Adipocyte (in vitro differentiated cells): ENCODE data around the gene MECR.
A peak's percentile ranks its signal among the peaks of the same experiment; 100 is the strongest.

Source experiments
- DNase-seq: peaks from one replicate; pipeline ENCODE4 v3.0.0-alpha.2; 2015; ENCODE audit warnings: low read depth
- H3K27me3 ChIP-seq: replicated peaks from 2 replicates; pipeline ENCODE4 v1.7.0; 2013; ENCODE audit warnings: mild to moderate bottlenecking, low read length, moderate library complexity; ENCODE audit not compliant: control insufficient read depth, insufficient read depth
- H3K36me3 ChIP-seq: 2 replicates; pipeline ENCODE4 v1.7.0; 2013; ENCODE audit warnings: low read length, mild to moderate bottlenecking, moderate library complexity; ENCODE audit not compliant: control insufficient read depth, insufficient read depth, severe bottlenecking
- H3K4me1 ChIP-seq: 2 replicates; pipeline ENCODE4 v1.7.0; 2013; ENCODE audit warnings: mild to moderate bottlenecking, low read length, moderate library complexity; ENCODE audit not compliant: control insufficient read depth, insufficient read depth
- H3K4me3 ChIP-seq: 2 replicates; pipeline ENCODE4 v1.7.0; 2013; ENCODE audit warnings: mild to moderate bottlenecking, low read length, moderate library complexity
- H3K9ac ChIP-seq: 2 replicates; pipeline ENCODE4 v1.7.0; 2013; ENCODE audit warnings: mild to moderate bottlenecking, low read length, moderate library complexity
- H3K9me3 ChIP-seq: 2 replicates; pipeline ENCODE4 v1.7.0; 2013; ENCODE audit warnings: mild to moderate bottlenecking, low read length, moderate library complexity; ENCODE audit not compliant: control insufficient read depth

MECR gene, protein sequence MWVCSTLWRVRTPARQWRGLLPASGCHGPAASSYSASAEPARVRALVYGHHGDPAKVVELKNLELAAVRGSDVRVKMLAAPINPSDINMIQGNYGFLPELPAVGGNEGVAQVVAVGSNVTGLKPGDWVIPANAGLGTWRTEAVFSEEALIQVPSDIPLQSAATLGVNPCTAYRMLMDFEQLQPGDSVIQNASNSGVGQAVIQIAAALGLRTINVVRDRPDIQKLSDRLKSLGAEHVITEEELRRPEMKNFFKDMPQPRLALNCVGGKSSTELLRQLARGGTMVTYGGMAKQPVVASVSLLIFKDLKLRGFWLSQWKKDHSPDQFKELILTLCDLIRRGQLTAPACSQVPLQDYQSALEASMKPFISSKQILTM

DNA sequence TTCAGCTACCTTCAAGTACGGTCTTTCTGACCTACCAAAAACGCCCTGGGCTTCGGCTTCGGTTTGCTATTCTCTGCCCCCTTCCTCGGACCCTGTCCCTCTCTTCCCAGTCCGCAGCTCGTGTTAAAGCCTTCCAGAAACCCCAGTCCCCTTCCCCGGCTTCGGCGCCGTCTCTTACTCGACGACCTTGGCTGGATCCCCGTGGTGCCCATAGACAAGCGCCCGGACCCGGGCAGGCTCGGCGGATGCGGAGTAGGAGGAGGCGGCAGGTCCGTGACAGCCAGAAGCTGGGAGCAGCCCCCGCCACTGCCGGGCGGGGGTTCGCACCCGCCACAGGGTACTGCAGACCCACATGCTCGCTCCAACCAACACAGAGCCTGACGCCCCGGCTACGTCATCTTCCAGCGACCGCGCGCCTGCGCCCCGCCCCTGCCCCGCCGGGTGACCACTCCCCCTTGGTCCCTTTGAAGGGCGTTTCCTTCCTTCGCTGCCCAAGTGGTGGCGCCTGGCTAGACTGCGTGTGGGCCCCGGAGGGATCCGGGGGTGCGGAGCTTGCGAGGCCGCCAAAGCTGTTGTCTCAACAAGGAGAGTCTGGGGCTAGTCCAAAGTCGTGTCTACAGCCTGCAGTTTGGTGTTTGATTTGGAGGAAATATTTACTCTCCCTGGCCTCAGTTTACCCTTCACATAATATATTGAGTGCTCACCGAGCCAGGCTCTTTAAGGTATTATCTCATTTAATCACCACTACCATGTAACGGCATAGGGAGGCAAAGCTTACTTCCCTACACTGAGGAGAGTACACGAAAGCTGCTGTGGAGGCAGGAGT lies at the start of gene MECR:
Gene MECR (minus strand): TSS at position 382 of the 826 bp plus-strand sequence. CDS start 28 bp downstream, at position 354.
- no peaks in the 10 kb centered on the region for H3K9me3 ChIP-seq
- H3K4me1 ChIP-seq: peaks cover 27% of the 10 kb centered on the region
- peak within 1 kb of the TSS; percentile 85 for H3K4me3 ChIP-seq
- DNase-seq: peak; percentile 96
- peak within 1 kb of the TSS; percentile 87 for H3K9ac ChIP-seq
- H3K27me3 ChIP-seq: no peaks in the 10 kb centered on the region
- no peaks in the 10 kb centered on the region for H3K36me3 ChIP-seq

DNA sequence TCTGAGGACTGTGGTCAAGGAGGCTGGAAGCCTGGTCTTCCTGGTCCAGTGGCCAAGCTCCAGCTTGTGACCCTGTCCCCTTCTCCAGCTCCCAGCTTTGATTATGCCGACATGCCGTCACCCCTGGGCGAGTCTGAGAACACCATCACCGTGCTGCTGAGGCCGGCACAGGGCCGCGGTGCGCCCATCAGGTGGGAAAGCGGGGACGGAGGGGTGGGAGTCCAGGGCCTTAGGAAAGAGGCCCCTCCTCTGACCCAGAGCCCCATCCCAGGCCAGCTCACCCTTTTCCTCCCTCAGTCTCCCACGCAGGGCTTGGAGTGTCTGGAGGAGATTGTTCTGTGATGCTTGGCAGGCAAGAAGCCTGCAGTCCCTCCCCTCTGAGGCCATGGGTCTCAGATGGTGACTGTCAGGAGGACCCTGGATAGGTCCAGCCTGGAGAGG lies 49.2 kb upstream of the MECR start:
- no peaks in the 10 kb centered on the region for H3K27me3 ChIP-seq
- no peak overlapping the region for H3K9ac ChIP-seq
- no peak overlapping the region for H3K4me3 ChIP-seq
- H3K36me3 ChIP-seq: peaks cover 29% of the 10 kb centered on the region
- H3K9me3 ChIP-seq: no peaks in the 10 kb centered on the region
- H3K4me1 ChIP-seq: no peaks in the 10 kb centered on the region
- DNase-seq: no peak

DNA sequence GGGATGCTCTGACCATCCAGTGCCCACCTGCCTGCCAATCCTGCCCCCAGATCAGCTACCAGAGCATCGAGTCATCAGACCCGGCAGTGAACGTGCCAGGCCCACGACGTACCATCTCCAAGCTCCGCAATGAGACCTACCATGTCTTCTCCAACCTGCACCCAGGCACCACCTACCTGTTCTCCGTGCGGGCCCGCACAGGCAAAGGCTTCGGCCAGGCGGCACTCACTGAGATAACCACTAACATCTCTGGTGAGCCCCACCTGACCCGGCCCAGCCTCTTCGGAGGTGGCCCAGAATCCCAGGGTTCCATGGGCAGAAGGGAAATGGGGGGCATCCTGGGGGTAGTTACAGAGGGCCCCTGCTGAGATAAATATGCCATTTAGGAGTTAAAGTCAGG lies 48.7 kb upstream of the MECR start:
- no peak for DNase-seq
- H3K27me3 ChIP-seq: no peaks in the 10 kb centered on the region
- peaks cover 29% of the 10 kb centered on the region for H3K36me3 ChIP-seq
- no peaks in the 10 kb centered on the region for H3K9me3 ChIP-seq
- H3K9ac ChIP-seq: no peak overlapping the region
- H3K4me3 ChIP-seq: no peak overlapping the region
- H3K4me1 ChIP-seq: no peaks in the 10 kb centered on the region

DNA sequence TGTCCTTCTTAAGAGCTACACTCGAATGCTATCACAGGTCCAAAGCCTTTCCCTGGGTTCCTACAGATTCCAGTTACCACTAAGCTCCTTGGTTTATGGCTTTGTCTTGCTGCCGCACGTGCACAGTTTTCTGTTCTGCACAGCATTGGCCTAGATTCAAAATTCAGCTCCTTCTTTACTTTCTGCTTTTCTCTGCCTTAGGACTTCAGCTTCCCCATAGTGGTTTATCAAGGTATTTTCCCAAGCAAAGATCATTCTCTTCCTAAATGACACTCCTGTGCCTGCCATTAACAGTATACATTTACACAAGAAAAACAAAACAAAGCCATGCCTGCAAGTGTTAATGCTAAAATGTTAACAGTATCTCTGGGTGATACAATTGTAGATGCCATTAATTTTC lies 47.4 kb upstream of the MECR start:
- Histone ChIP-seq H3K4me1 (no peaks in the 10 kb centered on the region), H3K27me3 (no peaks in the 10 kb centered on the region), H3K36me3 (peaks cover 29% of the 10 kb centered on the region), H3K9me3 (no peaks in the 10 kb centered on the region), H3K9ac (no peak overlapping the region), H3K4me3 (no peak overlapping the region)
- no peak for DNase-seq

DNA sequence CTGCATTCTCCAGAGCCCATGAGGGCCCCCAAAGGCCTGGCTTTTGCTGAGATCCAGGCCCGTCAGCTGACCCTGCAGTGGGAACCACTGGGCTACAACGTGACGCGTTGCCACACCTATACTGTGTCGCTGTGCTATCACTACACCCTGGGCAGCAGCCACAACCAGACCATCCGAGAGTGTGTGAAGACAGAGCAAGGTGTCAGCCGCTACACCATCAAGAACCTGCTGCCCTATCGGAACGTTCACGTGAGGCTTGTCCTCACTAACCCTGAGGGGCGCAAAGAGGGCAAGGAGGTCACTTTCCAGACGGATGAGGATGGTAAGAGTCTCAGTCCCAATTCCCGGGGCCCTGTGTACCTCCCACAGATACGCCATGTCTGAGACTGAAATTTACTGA lies 44.7 kb upstream of the MECR start:
- H3K4me3 ChIP-seq: no peak overlapping the region
- no peaks in the 10 kb centered on the region for H3K9me3 ChIP-seq
- H3K9ac ChIP-seq: no peak overlapping the region
- no peak for DNase-seq
- peaks cover 32% of the 10 kb centered on the region for H3K36me3 ChIP-seq
- no peaks in the 10 kb centered on the region for H3K27me3 ChIP-seq
- H3K4me1 ChIP-seq: peaks cover 16% of the 10 kb centered on the region

DNA sequence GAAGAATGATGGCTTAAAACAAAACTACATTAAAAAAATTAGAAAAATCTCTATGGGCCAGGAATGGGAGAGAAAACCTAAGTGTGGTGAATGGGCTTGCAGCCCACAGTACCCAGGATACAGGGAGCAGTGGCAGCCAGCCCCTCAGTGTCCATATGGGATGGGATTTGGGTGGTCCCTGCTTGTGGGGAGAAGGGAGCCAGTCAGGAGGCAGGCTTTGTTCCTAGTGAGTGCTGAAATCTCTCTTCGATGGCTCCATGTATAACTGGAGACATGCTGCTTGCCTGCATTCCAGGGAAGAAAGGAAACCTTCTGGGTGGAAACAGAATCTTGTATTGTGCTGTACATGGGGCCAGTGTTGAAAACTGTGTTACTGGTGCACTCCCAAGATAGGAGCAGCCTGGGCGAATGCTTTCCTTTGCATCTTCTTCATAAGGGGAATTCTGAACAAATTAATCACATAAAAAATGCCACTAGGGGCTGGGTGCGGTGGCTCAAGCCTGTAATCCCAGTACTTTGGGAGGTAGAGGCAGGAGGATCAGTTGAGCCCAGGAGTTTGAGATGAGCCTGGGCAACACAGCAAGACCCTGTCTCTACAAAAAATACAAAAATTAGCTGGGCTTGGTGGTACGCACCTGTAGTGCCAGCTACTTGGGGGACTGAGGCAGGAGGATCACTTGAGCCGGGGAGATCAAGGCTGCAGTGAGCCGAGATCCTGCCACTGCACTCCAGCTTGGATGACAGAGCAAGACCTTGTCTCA lies 41.6 kb upstream of the MECR start:
- no peaks in the 10 kb centered on the region for H3K9me3 ChIP-seq
- no peaks in the 10 kb centered on the region for H3K27me3 ChIP-seq
- peak overlapping the region; percentile 27 for H3K9ac ChIP-seq
- H3K4me3 ChIP-seq: peak overlapping the region; percentile 53
- no peak for DNase-seq
- H3K36me3 ChIP-seq: peaks cover 20% of the 10 kb centered on the region
- H3K4me1 ChIP-seq: peaks cover 16% of the 10 kb centered on the region

DNA sequence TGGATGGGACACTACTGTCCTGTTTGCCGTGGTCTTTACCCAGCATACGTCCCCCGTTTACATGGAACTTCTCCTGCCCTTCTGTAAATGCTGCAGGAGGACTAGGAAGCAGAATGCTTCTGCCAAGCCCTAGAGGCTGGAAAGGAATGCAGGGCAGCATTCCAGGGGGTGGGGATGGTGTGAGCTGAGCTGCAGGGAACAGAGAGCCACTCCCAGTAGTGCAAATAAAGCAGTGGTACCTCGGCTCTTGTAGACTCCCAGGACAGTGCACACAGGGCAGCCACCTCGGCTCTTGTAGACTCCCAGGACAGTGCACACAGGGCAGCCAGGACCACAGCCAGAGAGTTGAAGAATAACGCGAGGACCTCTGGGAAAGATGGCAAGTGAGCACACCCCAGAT lies 41.0 kb upstream of the MECR start:
- peak; percentile 86 for DNase-seq
- Histone ChIP-seq H3K4me3 (peak overlapping the region; percentile 53), H3K9ac (peak overlapping the region; percentile 27), H3K9me3 (no peaks in the 10 kb centered on the region), H3K27me3 (no peaks in the 10 kb centered on the region), H3K36me3 (peaks cover 20% of the 10 kb centered on the region), H3K4me1 (peaks cover 16% of the 10 kb centered on the region)

DNA sequence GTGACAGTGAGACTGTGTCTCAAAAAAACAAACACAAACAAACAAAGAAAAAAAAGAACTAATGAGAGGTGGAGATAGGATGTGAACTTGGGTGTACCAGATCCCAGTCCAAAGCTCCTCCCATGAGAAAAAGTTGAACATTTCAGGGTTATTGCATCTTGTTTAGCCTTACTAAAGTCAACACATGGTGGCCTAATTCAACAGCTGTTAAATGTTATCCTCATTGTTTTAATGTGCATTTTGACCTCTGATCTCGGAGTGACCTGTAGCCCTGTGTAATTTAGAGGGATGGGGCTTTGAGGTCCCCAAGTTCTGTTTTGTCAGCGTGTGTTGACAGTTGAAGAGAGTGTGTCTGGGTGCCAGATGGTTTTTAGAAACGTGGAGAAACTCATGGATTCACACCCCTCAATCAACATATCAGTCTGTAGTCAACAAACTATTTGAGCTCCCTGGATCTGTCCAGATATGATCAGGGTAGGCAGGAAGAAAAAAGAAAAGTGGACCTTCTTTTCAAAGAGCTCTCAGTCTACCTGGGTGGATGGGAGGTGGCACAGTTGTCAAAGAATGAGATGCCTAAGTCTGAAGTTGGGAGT lies 40.3 kb upstream of the MECR start:
- peak overlapping the region; percentile 27 for H3K9ac ChIP-seq
- H3K4me1 ChIP-seq: peaks cover 16% of the 10 kb centered on the region
- no peak for DNase-seq
- H3K9me3 ChIP-seq: no peaks in the 10 kb centered on the region
- peaks cover 15% of the 10 kb centered on the region for H3K36me3 ChIP-seq
- no peaks in the 10 kb centered on the region for H3K27me3 ChIP-seq
- no peak overlapping the region for H3K4me3 ChIP-seq

DNA sequence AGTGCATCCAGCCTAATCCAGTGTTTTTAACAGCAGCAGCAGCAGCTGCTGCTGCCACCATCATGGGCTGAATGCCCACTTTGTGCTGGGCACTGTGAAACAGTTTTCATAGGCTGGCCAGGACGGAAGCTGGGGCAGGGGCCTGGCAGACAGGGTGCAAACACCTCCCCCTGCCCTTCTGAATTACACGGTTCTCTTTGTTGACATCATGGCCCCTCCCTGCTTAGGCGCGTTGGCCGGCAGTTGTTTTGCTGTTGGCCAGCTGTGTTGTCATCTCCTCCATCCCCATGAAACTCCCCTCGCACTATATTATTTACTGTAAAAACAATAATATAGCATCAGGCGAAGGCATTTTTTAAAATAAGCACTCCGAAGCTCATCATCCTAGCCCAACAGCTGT lies 38.6 kb upstream of the MECR start:
- DNase-seq: no peak
- Histone ChIP-seq H3K4me3 (no peak overlapping the region), H3K9ac (no peak overlapping the region), H3K4me1 (peaks cover 25% of the 10 kb centered on the region), H3K27me3 (no peaks in the 10 kb centered on the region), H3K36me3 (peaks cover 4% of the 10 kb centered on the region), H3K9me3 (no peaks in the 10 kb centered on the region)

DNA sequence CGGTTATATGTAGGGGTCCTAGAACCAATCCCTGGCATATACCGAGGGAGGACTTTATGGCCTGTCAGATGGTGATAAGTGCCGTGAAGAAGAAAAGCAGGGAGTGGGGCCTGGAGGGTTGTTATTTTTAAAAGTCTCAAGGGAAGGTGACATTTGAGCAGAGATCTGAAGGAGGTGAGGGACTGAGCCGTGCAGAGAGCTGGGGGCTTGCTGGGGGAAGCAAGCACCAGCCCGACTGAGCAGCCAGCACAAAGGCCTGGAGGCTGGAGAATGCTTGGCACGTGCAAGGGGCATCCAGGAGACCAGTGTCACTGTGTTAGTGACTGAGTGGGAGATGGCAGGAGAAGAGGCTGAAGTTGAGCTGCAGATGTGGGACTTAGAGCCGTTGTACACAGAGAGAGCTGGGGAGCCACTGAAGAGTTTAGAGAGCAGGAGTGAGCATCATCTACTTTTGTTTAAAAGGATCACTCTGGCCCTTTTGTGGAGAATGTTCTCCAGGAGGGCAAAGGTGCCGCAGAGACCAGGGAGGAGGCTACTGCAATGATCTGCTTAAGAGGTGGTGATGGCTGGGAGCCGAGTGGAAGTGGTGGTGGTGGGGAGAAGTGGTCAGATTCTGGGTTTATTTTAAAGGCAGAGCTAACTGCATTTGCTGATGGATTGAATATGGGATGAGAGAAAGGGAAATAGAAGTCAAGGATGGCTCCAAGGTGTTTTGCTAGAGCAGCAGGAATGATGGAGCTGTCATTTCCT lies 36.8 kb upstream of the MECR start:
- DNase-seq: no peak
- Histone ChIP-seq H3K9ac (no peak overlapping the region), H3K36me3 (peaks cover 6% of the 10 kb centered on the region), H3K4me1 (peaks cover 24% of the 10 kb centered on the region), H3K9me3 (no peaks in the 10 kb centered on the region), H3K4me3 (no peak overlapping the region), H3K27me3 (no peaks in the 10 kb centered on the region)
